Thoracic aorta (tissue), 2 donors: Measurements from ENCODE around the gene RPL29. TPM values are rescaled to one million over a fixed set of nuclear protein-coding genes. Genes with fewer than 3 reads are reported as not detected.
A peak's percentile ranks its signal among the peaks of the same experiment; 100 is the strongest.

Source experiments
- ATAC-seq: fragments of 150-250 bp; one replicate; pipeline ENCODE4 v1.8.0; 2017; ENCODE audit warnings: low read depth; ENCODE audit not compliant: insufficient number of reproducible peaks, low FRiP score
- DNase-seq: peaks from one replicate; pipeline ENCODE4 v3.0.0-alpha.2; 2020; ENCODE audit warnings: low spot score
- H3K27ac ChIP-seq, 2 donors: fragments of 200-600 bp; sonication (generic); 1 replicate in 1 of 2; 2 replicates in 1 of 2; pipeline ENCODE4 v1.5.1; 2016; ENCODE audit warnings: mild to moderate bottlenecking in 2 of 2, moderate library complexity in 2 of 2
- H3K27me3 ChIP-seq: fragments of 200-600 bp; sonication (generic); replicated peaks from 2 replicates; pipeline ENCODE4 v1.6.0; 2016; ENCODE audit warnings: mild to moderate bottlenecking; ENCODE audit not compliant: insufficient read depth
- H3K36me3 ChIP-seq: fragments of 200-600 bp; sonication (generic); one replicate; pipeline ENCODE4 v1.5.1; 2016
- H3K4me1 ChIP-seq, 2 donors: fragments of 200-600 bp; sonication (generic); 1 replicate in 1 of 2; 2 replicates in 1 of 2; pipeline versions ENCODE4 v1.5.1 to v1.6.0; 2016; ENCODE audit warnings: low read depth in 2 of 2, mild to moderate bottlenecking in 1 of 2; ENCODE audit not compliant: control insufficient read depth in 1 of 2
- H3K4me3 ChIP-seq: fragments of 200-600 bp; sonication (generic); 2 replicates; pipeline ENCODE4 v1.5.1; 2016; ENCODE audit warnings: mild to moderate bottlenecking
- H3K9me3 ChIP-seq: fragments of 200-600 bp; sonication (generic); 2 replicates; pipeline ENCODE4 v1.5.1; 2016
- total RNA-seq, 2 donors: library from RNA; depleted of rRNA; stranded (reverse); fragments of >200 nt; gene quantifications; one replicate each; pipeline versions ENCODE4 v1.1.0 to v1.2.3, GENCODE V29; 2016
- TF ChIP-seq, protein P1 (sequence below): fragments of 200-600 bp; sonication (generic); IDR thresholded peaks from one replicate; pipeline ENCODE4 v1.5.1; 2019; ENCODE audit warnings: antibody characterized with exemption

RPL29 gene
- total RNA-seq, 2 donors from 2014 or later = 642 to 718 TPM

DNA sequence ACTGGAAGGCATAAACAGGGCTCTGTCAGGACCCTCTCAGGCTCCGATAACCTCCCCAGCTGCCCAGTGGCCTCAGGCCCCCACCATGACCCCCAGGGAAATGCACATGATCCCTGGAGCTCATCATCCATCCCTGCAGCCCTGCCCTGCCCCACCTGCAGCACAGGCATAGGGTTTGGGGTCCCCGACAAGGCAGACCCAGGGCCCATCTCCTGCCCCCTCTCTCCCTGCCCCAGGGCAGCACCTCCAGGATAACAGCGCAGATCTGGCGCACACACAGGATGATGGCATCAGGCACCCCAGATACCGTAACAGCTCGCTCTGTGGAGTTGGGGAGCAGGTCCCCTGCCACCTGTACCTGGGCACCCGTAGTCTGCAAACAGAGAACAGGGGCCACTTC is 36.0 kb downstream of the RPL29 start:
- H3K9me3 ChIP-seq = no peaks in the 10 kb centered on the region
- TF ChIP-seq, protein P1, sequence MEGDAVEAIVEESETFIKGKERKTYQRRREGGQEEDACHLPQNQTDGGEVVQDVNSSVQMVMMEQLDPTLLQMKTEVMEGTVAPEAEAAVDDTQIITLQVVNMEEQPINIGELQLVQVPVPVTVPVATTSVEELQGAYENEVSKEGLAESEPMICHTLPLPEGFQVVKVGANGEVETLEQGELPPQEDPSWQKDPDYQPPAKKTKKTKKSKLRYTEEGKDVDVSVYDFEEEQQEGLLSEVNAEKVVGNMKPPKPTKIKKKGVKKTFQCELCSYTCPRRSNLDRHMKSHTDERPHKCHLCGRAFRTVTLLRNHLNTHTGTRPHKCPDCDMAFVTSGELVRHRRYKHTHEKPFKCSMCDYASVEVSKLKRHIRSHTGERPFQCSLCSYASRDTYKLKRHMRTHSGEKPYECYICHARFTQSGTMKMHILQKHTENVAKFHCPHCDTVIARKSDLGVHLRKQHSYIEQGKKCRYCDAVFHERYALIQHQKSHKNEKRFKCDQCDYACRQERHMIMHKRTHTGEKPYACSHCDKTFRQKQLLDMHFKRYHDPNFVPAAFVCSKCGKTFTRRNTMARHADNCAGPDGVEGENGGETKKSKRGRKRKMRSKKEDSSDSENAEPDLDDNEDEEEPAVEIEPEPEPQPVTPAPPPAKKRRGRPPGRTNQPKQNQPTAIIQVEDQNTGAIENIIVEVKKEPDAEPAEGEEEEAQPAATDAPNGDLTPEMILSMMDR = no peak
- no peaks in the 10 kb centered on the region for H3K27me3 ChIP-seq
- no peak overlapping the region for H3K27ac ChIP-seq
- no peak for ATAC-seq
- peaks cover 10 to 51% of the 10 kb centered on the region in 2 donors for H3K4me1 ChIP-seq
- no peak overlapping the region for H3K4me3 ChIP-seq
- peaks cover 17% of the 10 kb centered on the region for H3K36me3 ChIP-seq
- DNase-seq = no peak

- H3K9me3 ChIP-seq = no peaks in the 10 kb centered on the region
- H3K4me3 ChIP-seq = no peak overlapping the region
- TF ChIP-seq, protein P1 = no peak
- no peaks in the 10 kb centered on the region for H3K27me3 ChIP-seq
- no peak overlapping the region for H3K27ac ChIP-seq
- H3K36me3 ChIP-seq = peaks cover 17% of the 10 kb centered on the region
- peaks cover 3 to 43% of the 10 kb centered on the region in 2 donors for H3K4me1 ChIP-seq
- ATAC-seq (no peak), DNase-seq (no peak)
Measured at GRCh38 chr3:51958603-51959521, 36.8 kb downstream of the RPL29 start.

DNA sequence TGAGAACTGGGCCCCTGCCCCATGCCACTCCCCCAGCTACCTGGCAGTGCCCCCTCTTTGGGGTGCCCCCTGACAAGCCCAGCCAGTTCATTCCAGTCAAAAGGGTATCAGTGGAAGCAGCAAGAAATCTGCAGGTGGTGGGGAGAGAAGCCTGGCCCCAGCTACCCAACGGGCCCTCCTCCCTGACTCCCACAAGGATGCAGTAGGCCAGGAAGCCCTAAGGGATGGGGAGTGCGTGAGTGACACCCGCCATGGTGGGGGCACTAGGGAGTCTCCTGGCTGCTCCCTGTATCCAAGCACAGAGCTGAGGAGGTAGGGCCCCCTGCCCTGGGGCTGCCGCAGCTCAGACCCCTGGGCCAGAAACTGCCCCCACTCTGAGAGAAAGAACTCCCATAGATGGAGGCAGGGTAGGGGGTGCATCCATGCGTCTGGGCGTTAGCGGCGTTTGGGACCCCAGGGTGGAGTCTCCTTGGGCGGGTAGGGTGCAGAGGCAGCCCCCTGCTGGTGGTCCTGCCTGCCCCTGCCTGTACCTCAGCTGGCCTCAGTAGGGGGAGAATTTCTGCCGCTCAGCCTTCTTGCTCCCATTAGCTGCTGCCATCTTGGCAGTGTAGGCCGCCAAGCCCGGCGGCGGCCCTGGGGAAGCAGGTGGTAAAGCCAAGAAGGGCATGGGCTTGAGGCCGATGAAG is 38.0 kb downstream of the RPL29 start:
- no peak overlapping the region for H3K4me3 ChIP-seq
- no peak overlapping the region for H3K27ac ChIP-seq
- H3K27me3 ChIP-seq = no peaks in the 10 kb centered on the region
- TF ChIP-seq, protein P1 = no peak
- no peaks in the 10 kb centered on the region for H3K9me3 ChIP-seq
- DNase-seq = no peak
- ATAC-seq = no peak
- H3K36me3 ChIP-seq = peaks cover 17% of the 10 kb centered on the region
- H3K4me1 ChIP-seq = peaks cover 3 to 31% of the 10 kb centered on the region in 2 donors

- peaks cover 3 to 17% of the 10 kb centered on the region in 2 donors for H3K4me1 ChIP-seq
- H3K36me3 ChIP-seq = peaks cover 17% of the 10 kb centered on the region
- TF ChIP-seq, protein P1 = peak; percentile 44
- no peaks in the 10 kb centered on the region for H3K27me3 ChIP-seq
- no peaks in the 10 kb centered on the region for H3K9me3 ChIP-seq
- peak overlapping the region; percentile 77 to 78 for H3K27ac ChIP-seq
- DNase-seq (no peak), ATAC-seq (peak; percentile 45)
- H3K4me3 ChIP-seq = peak overlapping the region; percentile 70
Measured at GRCh38 chr3:51955893-51956770, 39.6 kb downstream of the RPL29 start.
